GM19455 (cell line): ENCODE data around the gene DAGLA.

ENCODE experiments used
- ATAC-seq: cut with Tn5 transposase; IDR thresholded peaks from one replicate; pipeline ENCODE4 v1.9.1; 2021; ENCODE audit not compliant: unreplicated experiment

DAGLA gene

GRCh38 chr11:61690706-61691379 lies 10.7 kb downstream of the DAGLA start:
- ATAC-seq = no peak

GRCh38 chr11:61691380-61692156 lies 11.4 kb downstream of the DAGLA start:
- ATAC-seq = no peak

- no peak for ATAC-seq
Measured at GRCh38 chr11:61693922-61694601, 13.9 kb downstream of the DAGLA start.

GRCh38 chr11:61694602-61694939 lies 14.4 kb downstream of the DAGLA start:
- ATAC-seq = no peak

- ATAC-seq = no peak
Measured at GRCh38 chr11:61694946-61695706, 14.9 kb downstream of the DAGLA start.

- no peak for ATAC-seq
Measured at GRCh38 chr11:61695917-61696316, 15.7 kb downstream of the DAGLA start.

GRCh38 chr11:61696602-61697001 lies 16.4 kb downstream of the DAGLA start:
- ATAC-seq = no peak

GRCh38 chr11:61697078-61697502 lies 16.9 kb downstream of the DAGLA start:
- ATAC-seq = no peak

GRCh38 chr11:61697764-61698163 lies 17.6 kb downstream of the DAGLA start:
- no peak for ATAC-seq

- ATAC-seq = no peak
Measured at GRCh38 chr11:61698173-61698948, 18.2 kb downstream of the DAGLA start.

- no peak for ATAC-seq
Measured at GRCh38 chr11:61699737-61700160, 19.6 kb downstream of the DAGLA start.

GRCh38 chr11:61700212-61700611 lies 20.0 kb downstream of the DAGLA start:
- no peak for ATAC-seq

GRCh38 chr11:61700720-61701119 lies 20.5 kb downstream of the DAGLA start:
- ATAC-seq = no peak

- no peak for ATAC-seq
Measured at GRCh38 chr11:61701242-61701886, 21.2 kb downstream of the DAGLA start.

GRCh38 chr11:61702701-61703312 lies 22.6 kb downstream of the DAGLA start:
- ATAC-seq = no peak

- no peak for ATAC-seq
Measured at GRCh38 chr11:61704838-61705237, 24.6 kb downstream of the DAGLA start.

- no peak for ATAC-seq
Measured at GRCh38 chr11:61706452-61707400, 26.5 kb downstream of the DAGLA start.

GRCh38 chr11:61707574-61707973 lies 27.4 kb downstream of the DAGLA start:
- no peak for ATAC-seq
